ENCODE results near the gene MAP7.

The MAP7 gene

GRCh38 chr6:136370988-136371728 lies 179.1 kb downstream of the MAP7 start:
- no peak for DNase-seq

GRCh38 chr6:136365776-136366354 lies 184.4 kb downstream of the MAP7 start:
- DNase-seq: no peak

- no peak for DNase-seq
Measured at GRCh38 chr6:136362421-136363356, 187.5 kb downstream of the MAP7 start.

GRCh38 chr6:136361787-136362186 lies 188.4 kb downstream of the MAP7 start:
- no peak for DNase-seq

- no peak for DNase-seq
Measured at GRCh38 chr6:136360783-136361182, 189.4 kb downstream of the MAP7 start.

- no peak for DNase-seq
Measured at GRCh38 chr6:136359851-136360250, 190.4 kb downstream of the MAP7 start.

GRCh38 chr6:136351518-136352110 lies 198.6 kb downstream of the MAP7 start:
- no peak for DNase-seq

- no peak for DNase-seq
Measured at GRCh38 chr6:136350914-136351313, 199.3 kb downstream of the MAP7 start.

- DNase-seq: no peak
Measured at GRCh38 chr6:136347847-136348246, 202.4 kb downstream of the MAP7 start.

GRCh38 chr6:136345145-136345544 lies 205.1 kb downstream of the MAP7 start:
- DNase-seq: no peak

- no peak for DNase-seq
Measured at GRCh38 chr6:136344420-136344819, 205.8 kb downstream of the MAP7 start.

- DNase-seq: no peak
Measured at GRCh38 chr6:136343700-136344099, 206.5 kb downstream of the MAP7 start.

GRCh38 chr6:136343275-136343674 lies 206.9 kb downstream of the MAP7 start:
- no peak for DNase-seq

GRCh38 chr6:136341967-136342366 lies 208.3 kb downstream of the MAP7 start:
- no peak for DNase-seq

GRCh38 chr6:136341367-136341766 lies 208.9 kb downstream of the MAP7 start:
- no peak for DNase-seq

GRCh38 chr6:136338486-136338885 lies 211.7 kb downstream of the MAP7 start:
- no peak for DNase-seq

GRCh38 chr6:136337606-136338005 lies 212.6 kb downstream of the MAP7 start:
- DNase-seq: no peak

- no peak for DNase-seq
Measured at GRCh38 chr6:136337121-136337520, 213.1 kb downstream of the MAP7 start.

GRCh38 chr6:136335736-136336363 lies 214.4 kb downstream of the MAP7 start:
- no peak for DNase-seq

- no peak for DNase-seq
Measured at GRCh38 chr6:136334853-136335252, 215.4 kb downstream of the MAP7 start.

GRCh38 chr6:136334465-136334846 lies 215.8 kb downstream of the MAP7 start:
- DNase-seq: no peak

- DNase-seq: no peak
Measured at GRCh38 chr6:136333824-136334464, 216.3 kb downstream of the MAP7 start.
